ENCODE data around the gene HS3ST3A1.

The HS3ST3A1 gene

DNA sequence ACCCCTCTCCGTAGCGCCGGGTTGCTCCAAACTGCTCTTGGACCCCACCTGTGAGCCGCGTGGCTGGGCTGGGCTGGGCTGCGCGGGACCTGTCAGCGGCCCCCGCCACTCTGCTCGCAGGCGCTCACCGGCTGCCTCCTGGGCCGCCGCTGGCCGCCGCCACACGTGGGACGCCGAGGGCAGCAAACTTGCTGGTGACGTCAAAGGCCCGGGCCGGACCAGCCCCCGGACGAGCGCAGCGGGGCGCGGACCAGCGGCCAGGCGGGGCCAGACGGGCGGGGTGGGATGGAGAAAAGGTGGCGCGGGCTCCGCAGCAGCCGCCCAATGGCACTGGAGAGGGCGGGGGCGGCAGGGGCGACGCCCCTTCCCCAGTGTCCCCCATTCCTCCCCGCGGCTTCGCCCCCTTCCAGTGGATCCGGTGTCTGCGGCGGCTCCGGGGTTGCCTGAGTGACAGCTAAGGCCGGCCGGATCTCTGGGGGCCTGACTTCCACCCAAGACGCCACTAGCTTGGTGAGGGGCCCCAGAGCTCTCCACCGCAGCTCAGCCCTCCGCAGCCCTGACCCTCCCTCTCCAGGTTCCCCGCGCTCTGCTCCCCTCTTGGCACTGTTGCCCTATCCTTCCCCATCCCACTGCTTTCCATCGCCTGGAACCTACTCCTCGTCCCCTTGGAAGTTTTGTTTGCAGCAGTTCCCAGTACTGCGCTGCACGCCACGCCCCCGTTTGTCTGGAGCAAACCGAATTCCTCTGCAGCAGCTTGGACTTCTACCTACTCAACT is at the start of gene HS3ST3A1:
Gene HS3ST3A1, minus strand, starts transcription at position 154 of the 776 bp plus-strand sequence. CDS start 800 bp downstream, outside the sequence.
- POLR2A ChIA-PET (ENCODE audit: low non-redundant PET), result no interaction called here
- H3K27ac ChIP-seq, result peak within 1 kb of the TSS; percentile 65
- CTCF ChIA-PET, result interaction anchor here (1.2 kb wide), 1 partner anchor 409 kb away, joined by 3 read pairs; no protein-coding TSS in a partner anchor
- TF ChIP-seq, protein P1, sequence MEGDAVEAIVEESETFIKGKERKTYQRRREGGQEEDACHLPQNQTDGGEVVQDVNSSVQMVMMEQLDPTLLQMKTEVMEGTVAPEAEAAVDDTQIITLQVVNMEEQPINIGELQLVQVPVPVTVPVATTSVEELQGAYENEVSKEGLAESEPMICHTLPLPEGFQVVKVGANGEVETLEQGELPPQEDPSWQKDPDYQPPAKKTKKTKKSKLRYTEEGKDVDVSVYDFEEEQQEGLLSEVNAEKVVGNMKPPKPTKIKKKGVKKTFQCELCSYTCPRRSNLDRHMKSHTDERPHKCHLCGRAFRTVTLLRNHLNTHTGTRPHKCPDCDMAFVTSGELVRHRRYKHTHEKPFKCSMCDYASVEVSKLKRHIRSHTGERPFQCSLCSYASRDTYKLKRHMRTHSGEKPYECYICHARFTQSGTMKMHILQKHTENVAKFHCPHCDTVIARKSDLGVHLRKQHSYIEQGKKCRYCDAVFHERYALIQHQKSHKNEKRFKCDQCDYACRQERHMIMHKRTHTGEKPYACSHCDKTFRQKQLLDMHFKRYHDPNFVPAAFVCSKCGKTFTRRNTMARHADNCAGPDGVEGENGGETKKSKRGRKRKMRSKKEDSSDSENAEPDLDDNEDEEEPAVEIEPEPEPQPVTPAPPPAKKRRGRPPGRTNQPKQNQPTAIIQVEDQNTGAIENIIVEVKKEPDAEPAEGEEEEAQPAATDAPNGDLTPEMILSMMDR (conservative IDR thresholded peaks at IDR 0.05; ENCODE audit: low read depth), result no peak
- peak; percentile 61 for DNase-seq (ENCODE audit: low spot score)

DNA sequence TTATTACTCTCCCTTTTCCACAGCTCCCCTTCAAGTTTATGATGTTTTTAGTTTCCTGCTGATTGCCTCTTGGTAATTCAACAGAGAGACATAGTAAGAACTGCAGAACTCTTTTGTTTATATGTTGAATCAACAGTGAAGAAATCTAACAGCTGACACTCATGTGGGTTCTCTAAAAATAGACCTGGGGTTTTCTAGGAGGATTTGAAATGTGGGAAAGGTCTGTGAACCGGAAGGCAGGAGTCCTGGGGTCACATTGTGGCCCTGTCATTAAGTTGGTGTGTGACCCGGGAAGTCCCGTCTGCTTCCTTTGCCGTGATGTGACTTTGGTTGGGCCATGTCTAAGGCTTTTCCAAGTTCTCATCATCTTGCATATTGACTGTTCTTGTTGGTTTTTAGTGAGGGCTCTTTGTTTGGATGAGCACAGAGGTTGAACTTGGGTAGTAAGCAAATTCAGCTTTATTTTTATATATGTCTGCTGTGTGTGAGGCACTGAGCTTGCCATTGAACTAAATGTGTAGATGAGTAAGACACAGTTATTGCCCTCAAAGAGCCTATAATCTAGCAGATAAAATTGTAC is 48.5 kb upstream of the HS3ST3A1 start:
- TF ChIP-seq, protein P1 (conservative IDR thresholded peaks at IDR 0.05; ENCODE audit: low read depth), result no peak
- no peak overlapping the region for H3K27ac ChIP-seq
- ChIA-PET POLR2A (ENCODE audit: low non-redundant PET) (no interaction called here), CTCF (interaction anchor here (0.5 to 0.6 kb wide), 2 partner anchors 438 to 597 kb away, joined by 3 read pairs; no protein-coding TSS in a partner anchor)
- DNase-seq (ENCODE audit: low spot score), result no peak

DNA sequence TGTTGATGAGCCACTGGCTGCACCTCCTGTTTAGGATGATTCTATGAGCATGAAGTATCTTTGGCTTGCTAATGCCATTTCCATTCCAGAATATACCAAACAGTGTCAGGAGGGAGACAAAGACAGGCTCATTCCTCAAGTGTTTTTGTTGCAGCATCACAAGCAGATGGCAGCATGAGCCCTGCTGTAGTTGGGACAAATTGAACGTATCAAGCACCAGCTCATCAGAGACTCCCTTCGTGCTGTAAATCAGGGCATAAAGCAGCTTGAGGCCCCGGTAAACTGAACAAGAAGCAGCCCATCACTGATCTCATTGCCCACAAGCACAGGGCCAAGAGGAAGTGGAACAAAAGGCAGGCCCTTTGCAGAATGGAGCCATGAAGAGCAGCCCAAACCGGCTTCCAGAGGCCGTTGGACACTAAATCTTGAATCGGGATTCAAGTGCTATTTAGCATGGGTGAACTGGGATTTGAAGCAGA is 45.9 kb upstream of the HS3ST3A1 start:
- no peak overlapping the region for H3K27ac ChIP-seq
- TF ChIP-seq, protein P1 (conservative IDR thresholded peaks at IDR 0.05; ENCODE audit: low read depth), result no peak
- no peak for DNase-seq (ENCODE audit: low spot score)
- CTCF ChIA-PET, result no interaction called here
- POLR2A ChIA-PET (ENCODE audit: low non-redundant PET), result interaction anchor here (0.6 kb wide), 1 partner anchor 18 kb away, joined by 3 read pairs; no protein-coding TSS in a partner anchor

DNA sequence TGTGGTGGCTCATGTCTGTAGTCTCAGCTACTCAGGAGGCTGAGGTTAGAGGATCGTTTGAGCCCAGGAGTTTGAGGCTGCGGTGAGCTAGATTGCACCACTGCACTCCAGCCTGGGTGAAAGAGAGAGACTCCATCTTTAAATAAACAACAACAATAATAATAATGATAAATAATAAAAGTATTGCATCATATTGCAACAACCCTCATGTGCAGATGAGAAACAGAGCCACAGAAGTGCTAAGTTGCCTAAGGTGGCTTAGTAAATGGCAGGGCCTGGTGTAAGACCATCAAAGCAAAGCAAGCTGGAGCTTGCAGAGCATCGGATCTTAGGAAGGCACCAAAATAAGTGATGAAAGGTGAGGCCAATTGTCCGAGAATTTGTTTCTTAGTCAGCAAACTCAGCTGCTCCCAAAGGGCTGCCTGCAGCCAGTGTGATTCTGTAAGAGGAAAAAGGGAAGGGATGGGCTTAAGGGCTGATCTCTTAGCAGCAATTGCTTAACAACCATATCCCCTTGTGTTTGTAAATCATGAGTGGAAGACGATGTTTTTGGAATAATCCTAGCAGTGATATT is 45.3 kb upstream of the HS3ST3A1 start:
- DNase-seq (ENCODE audit: low spot score), result no peak
- CTCF ChIA-PET, result interaction anchor here (0.7 kb wide), 1 partner anchor 140 kb away, joined by 4 read pairs; no protein-coding TSS in a partner anchor
- POLR2A ChIA-PET (ENCODE audit: low non-redundant PET), result no interaction called here
- H3K27ac ChIP-seq, result no peak overlapping the region
- TF ChIP-seq, protein P1 (conservative IDR thresholded peaks at IDR 0.05; ENCODE audit: low read depth), result no peak

DNA sequence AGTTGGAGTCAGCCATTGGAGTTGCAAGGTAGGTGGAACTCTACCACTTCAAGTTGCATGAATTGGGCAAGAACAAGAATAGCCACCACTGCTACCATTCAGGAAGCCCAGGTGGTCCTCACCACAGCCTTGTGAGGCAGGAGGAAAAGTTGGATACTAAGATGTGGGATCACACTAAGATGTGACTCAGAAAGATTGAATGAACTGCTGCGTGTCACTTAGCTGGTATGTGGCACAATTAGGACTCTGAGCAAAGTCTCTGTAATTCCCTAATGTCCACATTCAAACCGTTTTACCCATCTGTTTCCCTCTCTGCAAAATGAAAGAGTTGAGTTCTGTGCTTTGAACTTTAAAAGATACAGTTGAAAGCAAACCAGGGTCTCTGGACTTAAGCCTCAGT is 44.7 kb upstream of the HS3ST3A1 start:
- no peak overlapping the region for H3K27ac ChIP-seq
- CTCF ChIA-PET, result interaction anchor here (0.7 kb wide), 1 partner anchor 141 kb away, joined by 4 read pairs; no protein-coding TSS in a partner anchor
- TF ChIP-seq, protein P1 (conservative IDR thresholded peaks at IDR 0.05; ENCODE audit: low read depth), result no peak
- DNase-seq (ENCODE audit: low spot score), result no peak
- POLR2A ChIA-PET (ENCODE audit: low non-redundant PET), result no interaction called here

DNA sequence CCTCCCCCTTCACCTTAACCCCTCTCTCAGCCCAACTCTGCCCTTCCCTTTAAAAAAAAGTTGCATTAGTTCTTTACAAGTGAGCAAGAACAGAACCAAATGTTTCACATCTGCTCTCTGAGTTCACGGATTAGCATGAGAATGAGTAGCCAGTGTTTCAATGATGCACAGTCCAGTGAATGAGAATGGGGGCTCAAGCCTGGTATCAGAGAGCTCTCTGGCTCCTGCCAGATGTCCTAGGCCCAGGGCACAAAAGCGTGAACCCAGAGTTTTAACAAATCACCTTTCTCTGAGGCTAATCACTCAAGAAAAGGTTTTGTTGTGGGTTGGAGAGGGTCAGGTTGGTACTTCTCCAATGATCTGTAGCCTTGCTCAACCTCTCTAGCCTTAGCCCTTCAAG is 41.5 kb upstream of the HS3ST3A1 start:
- H3K27ac ChIP-seq, result no peak overlapping the region
- CTCF ChIA-PET, result interaction anchor here (0.7 kb wide), 1 partner anchor 322 kb away, joined by 4 read pairs; no protein-coding TSS in a partner anchor
- POLR2A ChIA-PET (ENCODE audit: low non-redundant PET), result no interaction called here
- TF ChIP-seq, protein P1 (conservative IDR thresholded peaks at IDR 0.05; ENCODE audit: low read depth), result no peak
- no peak for DNase-seq (ENCODE audit: low spot score)
